GM18858 (cell line): ENCODE measurements around the gene LETM1.

ENCODE experiments used
- ATAC-seq: cut with Tn5 transposase; IDR thresholded peaks from one replicate; pipeline ENCODE4 v1.9.1; 2021; ENCODE audit not compliant: unreplicated experiment

Gene LETM1

GRCh38 chr4:1873291-1873690, 17.3 kb upstream of the LETM1 start:
- ATAC-seq, result no peak

GRCh38 chr4:1872870-1873269, 16.9 kb upstream of the LETM1 start:
- ATAC-seq, result no peak

- peak; percentile 1 for ATAC-seq
Measured at GRCh38 chr4:1871471-1872021, 15.6 kb upstream of the LETM1 start.

GRCh38 chr4:1870578-1871443, 14.9 kb upstream of the LETM1 start, which contains the start of gene NSD2:
Gene NSD2, plus strand, starts transcription at chr4:1871393. Its CDS starts 29,262 bp downstream, at chr4:1900655.
- peak; percentile 47 for ATAC-seq

GRCh38 chr4:1870328-1870577, 14.3 kb upstream of the LETM1 start:
- ATAC-seq, result peak; percentile 34

GRCh38 chr4:1869530-1870327, 13.8 kb upstream of the LETM1 start:
- peak; percentile 3 for ATAC-seq

- ATAC-seq, result no peak
Measured at GRCh38 chr4:1868912-1869311, 13.0 kb upstream of the LETM1 start.

- ATAC-seq, result no peak
Measured at GRCh38 chr4:1868293-1868692, 12.3 kb upstream of the LETM1 start.

- no peak for ATAC-seq
Measured at GRCh38 chr4:1866189-1866661, 10.3 kb upstream of the LETM1 start.

GRCh38 chr4:1864076-1865008, 8.4 kb upstream of the LETM1 start:
- no peak for ATAC-seq

GRCh38 chr4:1863297-1864033, 7.5 kb upstream of the LETM1 start:
- ATAC-seq, result no peak

- no peak for ATAC-seq
Measured at GRCh38 chr4:1862961-1863296, 7.0 kb upstream of the LETM1 start.

GRCh38 chr4:1862055-1862911, 6.3 kb upstream of the LETM1 start:
- no peak for ATAC-seq

- ATAC-seq, result no peak
Measured at GRCh38 chr4:1859389-1859753, 3.4 kb upstream of the LETM1 start.

- ATAC-seq, result no peak
Measured at GRCh38 chr4:1857931-1858330, 2.0 kb upstream of the LETM1 start.

- no peak for ATAC-seq
Measured at GRCh38 chr4:1856943-1857699, 1.2 kb upstream of the LETM1 start.

GRCh38 chr4:1855333-1856070, 454 bp downstream of the LETM1 start:
- peak; percentile 27 for ATAC-seq

GRCh38 chr4:1854752-1855151, 1.2 kb downstream of the LETM1 start:
- no peak for ATAC-seq
